Effector memory CD4-positive, alpha-beta T cell (primary cell): ENCODE data around the gene KCNG1.
"Not testable (repeated sequence)": the region's sequence is repeated elsewhere in the genome, so short reads cannot be mapped to it uniquely, and the experiment has no call there.

Source experiments
- DNase-seq, 3 donors: peaks; one replicate each; pipeline ENCODE4 v3.0.0-alpha.2; 2020
- H3K27ac ChIP-seq: 2 replicates; pipeline ENCODE4 v1.7.0; 2013; ENCODE audit warnings: mild to moderate bottlenecking, low read length, moderate library complexity; ENCODE audit not compliant: insufficient read depth, poor library complexity, severe bottlenecking
- H3K27me3 ChIP-seq: replicated peaks from 2 replicates; pipeline ENCODE4 v1.7.0; 2013; ENCODE audit warnings: mild to moderate bottlenecking, low read length; ENCODE audit not compliant: insufficient read depth, control insufficient read depth, poor library complexity, severe bottlenecking
- H3K36me3 ChIP-seq: 2 replicates; pipeline ENCODE4 v1.7.0; 2013; ENCODE audit warnings: mild to moderate bottlenecking, low read length, moderate library complexity; ENCODE audit not compliant: control insufficient read depth, insufficient read depth
- H3K4me1 ChIP-seq: 2 replicates; pipeline ENCODE4 v1.7.0; 2013; ENCODE audit warnings: low read length, mild to moderate bottlenecking; ENCODE audit not compliant: control insufficient read depth, insufficient read depth, poor library complexity, severe bottlenecking
- H3K4me3 ChIP-seq: 2 replicates; pipeline ENCODE4 v1.7.0; 2013; ENCODE audit warnings: low read length, low read depth, mild to moderate bottlenecking; ENCODE audit not compliant: insufficient read depth, poor library complexity, severe bottlenecking
- H3K9me3 ChIP-seq: 2 replicates; pipeline ENCODE4 v1.7.0; 2013; ENCODE audit warnings: mild to moderate bottlenecking, low read length, moderate library complexity; ENCODE audit not compliant: control insufficient read depth

Gene KCNG1

GRCh38 chr20:51054233-51054632, 31.3 kb upstream of the KCNG1 start:
- Histone ChIP-seq H3K4me3 (no peak overlapping the region), H3K27me3 (peaks cover 6% of the 10 kb centered on the region), H3K36me3 (no peaks in the 10 kb centered on the region), H3K9me3 (no peaks in the 10 kb centered on the region), H3K4me1 (no peaks in the 10 kb centered on the region), H3K27ac (no peak overlapping the region)
- no peak for DNase-seq

GRCh38 chr20:51050531-51051075, 27.7 kb upstream of the KCNG1 start:
- DNase-seq = no peak
- H3K4me1 ChIP-seq = no peaks in the 10 kb centered on the region
- no peak overlapping the region for H3K4me3 ChIP-seq
- peaks cover 6% of the 10 kb centered on the region for H3K27me3 ChIP-seq
- H3K36me3 ChIP-seq = no peaks in the 10 kb centered on the region
- no peaks in the 10 kb centered on the region for H3K9me3 ChIP-seq
- H3K27ac ChIP-seq = no peak overlapping the region

GRCh38 chr20:51046021-51046985, 23.4 kb upstream of the KCNG1 start:
- Histone ChIP-seq H3K27ac (no peak overlapping the region), H3K27me3 (peaks cover 6% of the 10 kb centered on the region), H3K36me3 (no peaks in the 10 kb centered on the region), H3K4me3 (no peak overlapping the region), H3K4me1 (no peaks in the 10 kb centered on the region), H3K9me3 (no peaks in the 10 kb centered on the region)
- no peak for DNase-seq

- H3K4me1 ChIP-seq, H3K27me3 ChIP-seq, H3K36me3 ChIP-seq, H3K27ac ChIP-seq, DNase-seq, H3K4me3 ChIP-seq, H3K9me3 ChIP-seq: not testable (repeated sequence)
Observed at GRCh38 chr20:51045492-51045891, 22.6 kb upstream of the KCNG1 start.

GRCh38 chr20:51044796-51045195, 21.9 kb upstream of the KCNG1 start:
- Histone ChIP-seq H3K27me3 (no peaks in the 10 kb centered on the region), H3K4me3 (no peak overlapping the region), H3K4me1 (no peaks in the 10 kb centered on the region), H3K9me3 (no peaks in the 10 kb centered on the region), H3K36me3 (no peaks in the 10 kb centered on the region), H3K27ac (no peak overlapping the region)
- DNase-seq = no peak

GRCh38 chr20:51043811-51044210, 20.9 kb upstream of the KCNG1 start:
- Histone ChIP-seq H3K27me3 (no peaks in the 10 kb centered on the region), H3K27ac (no peak overlapping the region)
- DNase-seq = no peak

GRCh38 chr20:51042657-51043247, 19.8 kb upstream of the KCNG1 start:
- Histone ChIP-seq H3K4me1 (no peaks in the 10 kb centered on the region), H3K9me3 (no peaks in the 10 kb centered on the region), H3K27ac (no peak overlapping the region), H3K4me3 (no peak overlapping the region), H3K36me3 (no peaks in the 10 kb centered on the region), H3K27me3 (no peaks in the 10 kb centered on the region)
- no peak for DNase-seq

More at GRCh38 chr20:51043811-51044210, 20.9 kb upstream of the KCNG1 start:
- no peaks in the 10 kb centered on the region for H3K4me1 ChIP-seq
- no peak overlapping the region for H3K4me3 ChIP-seq
- H3K9me3 ChIP-seq = no peaks in the 10 kb centered on the region
- H3K36me3 ChIP-seq = no peaks in the 10 kb centered on the region

GRCh38 chr20:51042064-51042463, 19.2 kb upstream of the KCNG1 start:
- no peaks in the 10 kb centered on the region for H3K4me1 ChIP-seq
- H3K9me3 ChIP-seq = no peaks in the 10 kb centered on the region
- H3K4me3 ChIP-seq = no peak overlapping the region
- no peaks in the 10 kb centered on the region for H3K27me3 ChIP-seq
- no peak overlapping the region for H3K27ac ChIP-seq
- H3K36me3 ChIP-seq = no peaks in the 10 kb centered on the region
- DNase-seq = no peak

GRCh38 chr20:51037532-51038115, 14.7 kb upstream of the KCNG1 start:
- Histone ChIP-seq H3K9me3 (no peaks in the 10 kb centered on the region), H3K4me3 (no peak overlapping the region), H3K4me1 (no peaks in the 10 kb centered on the region), H3K36me3 (no peaks in the 10 kb centered on the region), H3K27me3 (peaks cover 4% of the 10 kb centered on the region), H3K27ac (no peak overlapping the region)
- no peak for DNase-seq
